ENCODE data around the gene METTL9. TPM values are rescaled to one million over a fixed set of nuclear protein-coding genes. Genes with fewer than 3 reads are reported as not detected.

Gene METTL9
- polyA plus RNA-seq, 3 donors: 181 to 400 (median 373) TPM

- whole genome bisulfite sequencing (ENCODE audit: insufficient coverage): 95% methylated on average over 23 of the region's 37 CpGs
- H3K4me3 Mint-ChIP-seq: no peak overlapping the region
- Histone ChIP-seq H3K27ac (ENCODE audit: low read depth in 1 of 2, low read length in 2 of 2) (peak overlapping the region in 1 of 2 donors; percentile 63), H3K9me3 (replicated peaks in 1 of 2; ENCODE audit: control insufficient read depth in 1 of 2, insufficient read depth in 1 of 2, low read length in 2 of 2) (no peaks in the 10 kb centered on the region), H3K27me3 (ENCODE audit: control insufficient read depth in 2 of 2, insufficient read depth in 2 of 2, low read length in 2 of 2) (no peaks in the 10 kb centered on the region), H3K9ac (ENCODE audit: insufficient read depth, low read length, poor library complexity, severe bottlenecking) (no peak overlapping the region), H3K36me3 (replicated peaks in 1 of 2; ENCODE audit: control insufficient read depth in 1 of 2, insufficient read depth in 2 of 2, low read length in 2 of 2) (peaks cover 69 to 95% of the 10 kb centered on the region in 2 donors), H3K4me3 (replicated peaks in 1 of 3; ENCODE audit: low read depth in 2 of 3, low read length in 3 of 3) (no peak overlapping the region), H4K20me1 (ENCODE audit: insufficient read depth, low read length) (peaks cover 89% of the 10 kb centered on the region), H3K79me2 (ENCODE audit: insufficient read depth, low read length) (peaks cover 98% of the 10 kb centered on the region), H3K4me1 (ENCODE audit: control insufficient read depth in 1 of 2, insufficient read depth in 2 of 2, low read length in 2 of 2) (peaks cover 23 to 25% of the 10 kb centered on the region in 2 donors), H2AFZ (ENCODE audit: insufficient read depth, low read depth, low read length, poor library complexity, severe bottlenecking) (no peak overlapping the region), H3K4me2 (replicated peaks; ENCODE audit: extremely low read depth, low read length, poor library complexity, severe bottlenecking) (no peak overlapping the region)
- no peaks in the 10 kb centered on the region for H3K27me3 Mint-ChIP-seq (ENCODE audit: low read depth in 3 of 3)
- no peak for DNase-seq
- peaks cover 0 to 2% (median 0%) of the 10 kb centered on the region in 7 donors for H3K9me3 Mint-ChIP-seq
- TF ChIP-seq CTCF (IDR thresholded peaks at IDR 0.05): no peak
- H3K27ac Mint-ChIP-seq: peak overlapping the region; percentile 65 to 83 (median 77)
- peaks cover 52 to 73% of the 10 kb centered on the region in 2 donors for H3K36me3 Mint-ChIP-seq
- intact Hi-C loops (cut with micrococcal nuclease): no loop called here
- H3K4me1 Mint-ChIP-seq: peaks cover 24% of the 10 kb centered on the region
Measured at GRCh38 chr16:21637032-21637968, 37.9 kb downstream of the METTL9 start.

- Histone ChIP-seq H3K36me3 (replicated peaks in 1 of 2; ENCODE audit: control insufficient read depth in 1 of 2, insufficient read depth in 2 of 2, low read length in 2 of 2) (peaks cover 74 to 95% of the 10 kb centered on the region in 2 donors), H3K27ac (ENCODE audit: low read depth in 1 of 2, low read length in 2 of 2) (peak overlapping the region in 1 of 2 donors; percentile 63), H3K9me3 (replicated peaks in 1 of 2; ENCODE audit: control insufficient read depth in 1 of 2, insufficient read depth in 1 of 2, low read length in 2 of 2) (no peaks in the 10 kb centered on the region), H4K20me1 (ENCODE audit: insufficient read depth, low read length) (peaks cover 91% of the 10 kb centered on the region), H3K27me3 (ENCODE audit: control insufficient read depth in 2 of 2, insufficient read depth in 2 of 2, low read length in 2 of 2) (no peaks in the 10 kb centered on the region), H2AFZ (ENCODE audit: insufficient read depth, low read depth, low read length, poor library complexity, severe bottlenecking) (no peak overlapping the region), H3K79me2 (ENCODE audit: insufficient read depth, low read length) (peaks cover 98% of the 10 kb centered on the region), H3K4me2 (replicated peaks; ENCODE audit: extremely low read depth, low read length, poor library complexity, severe bottlenecking) (no peak overlapping the region), H3K4me3 (replicated peaks in 1 of 3; ENCODE audit: low read depth in 2 of 3, low read length in 3 of 3) (no peak overlapping the region), H3K4me1 (ENCODE audit: control insufficient read depth in 1 of 2, insufficient read depth in 2 of 2, low read length in 2 of 2) (peaks cover 31 to 34% of the 10 kb centered on the region in 2 donors), H3K9ac (ENCODE audit: insufficient read depth, low read length, poor library complexity, severe bottlenecking) (no peak overlapping the region)
- Mint-ChIP-seq H3K4me1 (peaks cover 28% of the 10 kb centered on the region), H3K27me3 (ENCODE audit: low read depth in 3 of 3) (no peaks in the 10 kb centered on the region), H3K36me3 (peaks cover 53 to 74% of the 10 kb centered on the region in 2 donors), H3K27ac (peak overlapping the region; percentile 51 to 91 (median 76)), H3K4me3 (no peak overlapping the region), H3K9me3 (peaks cover 0 to 2% (median 0%) of the 10 kb centered on the region in 7 donors)
- intact Hi-C loops (cut with micrococcal nuclease): loop anchor here in 1 of 2 donors (2.0 kb wide), 1 partner anchor 54 kb away; no protein-coding TSS in a partner anchor
- no peak for DNase-seq
- TF ChIP-seq CTCF (IDR thresholded peaks at IDR 0.05): no peak
- WGBS (ENCODE audit: insufficient coverage): 25% methylated on average over 1 of the region's 4 CpGs
Measured at GRCh38 chr16:21638573-21638975, 39.2 kb downstream of the METTL9 start.

Data from CD14-positive monocyte (primary cell).